ENCODE results near the gene SLC12A5. TPM values are rescaled to one million over a fixed set of nuclear protein-coding genes. Genes with fewer than 3 reads are reported as not detected.

SLC12A5 gene
- total and polyA plus RNA-seq, 9 of the 15 experiments (the other 6 are each of a cell fraction or from before 2014, with no cell fraction given), result 0.36 to 7.5 (median 2.1) TPM

GRCh38 chr20:46040902-46041535, 12.0 kb downstream of the SLC12A5 start (continued):
- TF ChIP-seq GABPB1 (CRISPR knock-in tag; IDR thresholded peaks at IDR 0.05) (0 out of 2 replicates have a peak, but pooled peaks have one; percentile 31), MNT (conservative IDR thresholded peaks at IDR 0.05) (no peak), SIN3A (IDR thresholded peaks at IDR 0.05; ENCODE audit: borderline replicate concordance in 2 of 2, control insufficient read depth in 1 of 2, low read depth in 2 of 2, low read length in 2 of 2) (0 out of 4 replicates have a peak, but pooled peaks of 1 of the 2 experiments have one; percentile 27), ADNP (tag; IDR thresholded peaks at IDR 0.05) (no peak), CAMTA2 (CRISPR knock-in tag; conservative IDR thresholded peaks at IDR 0.05) (no peak), VEZF1 (CRISPR knock-in tag; IDR thresholded peaks at IDR 0.05) (0 out of 2 replicates have a peak, but pooled peaks have one; percentile 26), CXXC5 (CRISPR knock-in tag; IDR thresholded peaks at IDR 0.05) (peak; percentile 33; the same call in 1 of the 2 replicates), ZNF311 (CRISPR knock-in tag; IDR thresholded peaks at IDR 0.05) (no peak), HNRNPUL1 (IDR thresholded peaks at IDR 0.05; ENCODE audit: low read length) (no peak), ZNF780A (CRISPR knock-in tag; IDR thresholded peaks at IDR 0.05) (no peak), SMAD4 (CRISPR knock-in tag; conservative IDR thresholded peaks at IDR 0.05) (peak; percentile 36; the same call in 1 of the 2 replicates), E2F4 (CRISPR knock-in tag; IDR thresholded peaks at IDR 0.05; ENCODE audit: low read depth) (no peak), MAZ (CRISPR knock-in tag; conservative IDR thresholded peaks at IDR 0.05 in 1 of 2, IDR thresholded peaks at IDR 0.05 in 1 of 2) (peak in 1 of 2 experiments; percentile 28; a peak in 1 of 4 replicates), FOXO4 (CRISPR knock-in tag; IDR thresholded peaks at IDR 0.05) (no peak)

All from K562 (cell line).